HG03060 (cell line): ENCODE measurements around the gene LRP10.

Experiments
- ATAC-seq: cut with Tn5 transposase; IDR thresholded peaks from one replicate; pipeline ENCODE4 v1.9.1; 2021; ENCODE audit warnings: low read depth, moderate number of reproducible peaks; ENCODE audit not compliant: unreplicated experiment

Gene LRP10

DNA sequence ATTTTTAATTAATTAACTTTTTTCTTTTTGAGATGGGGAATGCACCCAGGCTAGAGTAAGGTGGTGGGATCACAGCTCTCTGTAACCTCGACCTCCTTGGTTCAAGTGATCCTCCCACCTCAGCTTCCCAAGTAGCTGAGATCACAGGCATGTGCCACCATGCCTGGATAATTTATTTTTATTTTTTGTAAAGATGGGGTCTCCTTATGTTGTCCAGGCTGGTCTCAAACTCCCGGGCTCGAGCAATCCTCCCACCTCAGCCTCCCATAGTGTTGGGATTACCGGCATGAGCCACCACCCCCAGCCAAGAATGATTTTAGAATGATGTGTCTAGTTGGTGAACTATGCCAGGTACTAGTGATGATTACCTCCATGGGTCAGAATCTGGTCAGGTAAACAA lies 6.6 kb upstream of the LRP10 start:
- no peak for ATAC-seq

DNA sequence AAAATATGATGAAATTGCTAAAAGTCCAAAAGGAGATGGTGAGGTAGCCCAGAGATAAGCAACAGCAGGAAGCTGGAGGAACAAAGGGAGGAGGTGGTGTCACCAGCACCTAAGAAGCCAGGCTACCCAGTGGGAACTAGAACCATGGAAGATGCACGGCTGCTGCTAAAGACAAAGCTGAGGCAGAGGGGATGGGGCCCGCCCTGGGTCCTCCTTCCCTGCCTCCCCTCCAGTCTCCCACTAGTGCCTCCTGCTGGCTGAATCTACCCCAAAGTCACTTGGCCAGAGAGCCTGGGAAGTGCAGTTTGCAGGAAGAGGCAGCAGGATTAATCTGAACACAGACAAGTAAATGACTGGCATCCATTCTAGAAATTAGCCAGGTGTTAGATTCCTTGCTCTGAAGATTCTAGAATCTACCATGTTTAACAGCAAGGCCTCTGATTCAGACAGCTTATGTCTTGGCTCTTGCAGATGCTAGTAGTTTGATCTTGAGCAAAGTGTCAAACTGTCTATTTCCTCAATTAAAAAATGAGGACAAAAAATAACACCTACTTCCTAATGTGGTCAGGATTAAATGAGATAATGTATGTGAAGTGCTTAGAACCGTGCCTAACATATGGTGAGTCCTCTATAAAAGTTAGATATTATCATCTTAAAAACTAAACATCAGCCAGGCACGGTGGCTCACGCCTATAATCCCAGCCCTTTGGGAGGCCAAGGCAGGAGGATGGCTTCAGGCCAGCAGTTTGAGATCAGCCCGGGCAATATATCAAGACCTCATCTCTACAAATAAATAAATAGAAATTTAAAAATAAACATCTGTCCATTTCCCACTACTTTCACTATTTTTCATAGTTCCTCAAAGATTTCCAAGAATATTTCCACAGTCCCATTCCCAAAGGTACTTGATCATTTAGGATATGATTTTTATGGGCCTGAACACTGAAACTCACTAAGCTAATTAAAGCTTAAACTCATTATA lies 5.8 kb upstream of the LRP10 start:
- ATAC-seq, result no peak

DNA sequence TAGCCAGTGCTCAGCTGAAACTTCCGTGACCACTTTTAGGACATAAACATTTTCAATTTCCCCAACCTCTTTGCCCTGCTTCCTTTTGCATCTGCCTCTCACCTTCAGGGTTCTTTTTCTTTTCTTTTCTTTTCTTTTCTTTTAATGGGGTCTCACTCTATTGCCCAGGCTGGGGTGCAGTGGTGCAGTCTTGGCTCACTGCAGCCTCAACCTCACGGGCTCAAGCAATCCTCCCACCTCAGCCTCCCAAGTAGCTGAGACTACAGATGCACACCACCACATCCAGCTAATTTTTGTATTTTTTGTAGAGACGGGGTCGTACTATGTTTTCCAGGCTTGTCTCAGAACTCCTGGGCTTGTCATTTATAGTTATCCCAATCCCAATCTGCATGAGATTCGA lies 4.7 kb upstream of the LRP10 start:
- no peak for ATAC-seq

DNA sequence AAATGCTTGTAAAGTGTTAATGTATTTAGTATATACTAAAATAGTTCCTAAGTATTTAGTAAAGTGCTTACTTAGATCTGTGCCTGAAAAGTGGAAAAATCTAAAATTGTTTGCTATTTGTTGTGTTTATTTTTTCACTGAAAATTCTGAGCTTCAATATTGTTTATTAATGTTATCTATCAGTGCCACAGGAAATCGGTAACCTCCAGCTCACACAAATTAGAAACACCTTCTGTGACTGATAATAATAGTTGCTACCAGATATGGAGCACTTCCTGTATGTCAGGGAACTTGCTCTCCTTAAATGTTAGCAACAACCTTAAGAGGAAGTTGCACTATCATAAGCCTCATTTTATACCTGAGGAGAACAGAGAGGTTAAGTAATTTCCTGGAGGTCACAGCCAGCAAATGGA lies 723 bp upstream of the LRP10 start:
- ATAC-seq, result peak; percentile 37

DNA sequence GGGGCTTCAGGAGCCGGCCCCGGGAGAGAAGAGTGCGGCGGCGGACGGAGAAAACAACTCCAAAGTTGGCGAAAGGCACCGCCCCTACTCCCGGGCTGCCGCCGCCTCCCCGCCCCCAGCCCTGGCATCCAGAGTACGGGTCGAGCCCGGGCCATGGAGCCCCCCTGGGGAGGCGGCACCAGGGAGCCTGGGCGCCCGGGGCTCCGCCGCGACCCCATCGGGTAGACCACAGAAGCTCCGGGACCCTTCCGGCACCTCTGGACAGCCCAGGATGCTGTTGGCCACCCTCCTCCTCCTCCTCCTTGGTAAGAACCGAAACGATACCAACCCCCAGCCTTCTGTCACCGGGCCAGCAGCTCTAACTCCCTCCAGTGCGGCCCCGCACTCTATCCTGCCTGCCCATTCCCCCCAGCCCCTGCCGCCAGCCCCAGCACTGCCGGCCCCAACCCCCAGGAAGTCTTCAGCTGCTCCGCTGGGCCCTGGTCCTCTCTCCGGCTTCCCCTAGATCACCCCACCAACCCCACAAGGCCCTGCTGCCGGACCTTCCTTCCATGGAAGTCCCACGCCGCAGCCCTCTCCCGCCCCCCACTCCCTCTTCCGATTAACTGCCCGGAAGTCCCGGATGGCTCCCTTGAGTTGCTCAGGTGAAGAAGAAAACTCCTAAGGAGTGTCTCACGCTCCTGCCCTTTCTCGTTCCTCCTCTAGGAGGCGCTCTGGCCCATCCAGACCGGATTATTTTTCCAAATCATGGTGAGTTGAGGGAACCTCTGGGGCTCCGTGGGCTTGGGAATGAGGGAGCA lies 693 bp downstream of the LRP10 start:
- ATAC-seq, result no peak

DNA sequence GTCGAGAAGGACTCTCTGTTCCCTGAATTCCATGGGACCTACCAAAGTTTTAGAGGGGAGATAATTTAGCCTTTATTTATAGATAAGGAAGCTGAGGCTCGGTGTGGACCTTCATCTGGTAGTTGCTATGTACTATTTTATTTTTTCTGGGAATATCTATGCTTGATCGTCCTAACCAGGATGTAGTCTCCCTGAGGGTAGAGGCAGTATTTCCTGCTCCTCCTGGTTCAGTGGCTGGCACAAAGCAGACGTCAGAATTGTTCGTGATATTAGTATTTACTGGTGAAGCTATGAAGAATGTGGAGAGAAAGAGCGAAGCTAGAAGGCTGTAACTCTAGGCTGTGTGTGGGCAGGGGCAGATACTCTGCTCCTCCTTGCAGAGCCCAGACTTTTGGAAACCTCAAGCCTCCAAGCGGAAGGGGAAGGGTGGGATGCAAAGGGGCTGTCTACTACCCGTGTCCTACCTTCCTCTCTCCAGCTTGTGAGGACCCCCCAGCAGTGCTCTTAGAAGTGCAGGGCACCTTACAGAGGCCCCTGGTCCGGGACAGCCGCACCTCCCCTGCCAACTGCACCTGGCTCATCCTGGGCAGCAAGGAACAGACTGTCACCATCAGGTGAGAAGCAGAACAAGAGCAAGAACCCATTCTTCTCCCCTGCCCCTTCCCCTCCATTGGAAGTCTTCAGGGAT lies 1.4 kb downstream of the LRP10 start:
- ATAC-seq, result no peak

DNA sequence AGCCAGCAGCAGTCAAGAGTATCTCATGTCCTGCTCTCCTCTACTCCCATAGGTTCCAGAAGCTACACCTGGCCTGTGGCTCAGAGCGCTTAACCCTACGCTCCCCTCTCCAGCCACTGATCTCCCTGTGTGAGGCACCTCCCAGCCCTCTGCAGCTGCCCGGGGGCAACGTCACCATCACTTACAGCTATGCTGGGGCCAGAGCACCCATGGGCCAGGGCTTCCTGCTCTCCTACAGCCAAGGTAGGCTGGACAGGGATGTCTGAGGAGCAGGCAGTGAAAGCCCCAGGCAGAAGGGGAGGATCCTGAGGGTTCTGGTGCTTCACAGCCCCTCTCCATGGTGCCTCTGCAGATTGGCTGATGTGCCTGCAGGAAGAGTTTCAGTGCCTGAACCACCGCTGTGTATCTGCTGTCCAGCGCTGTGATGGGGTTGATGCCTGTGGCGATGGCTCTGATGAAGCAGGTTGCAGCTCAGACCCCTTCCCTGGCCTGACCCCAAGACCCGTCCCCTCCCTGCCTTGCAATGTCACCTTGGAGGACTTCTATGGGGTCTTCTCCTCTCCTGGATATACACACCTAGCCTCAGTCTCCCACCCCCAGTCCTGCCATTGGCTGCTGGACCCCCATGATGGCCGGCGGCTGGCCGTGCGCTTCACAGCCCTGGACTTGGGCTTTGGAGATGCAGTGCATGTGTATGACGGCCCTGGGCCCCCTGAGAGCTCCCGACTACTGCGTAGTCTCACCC lies 3.6 kb downstream of the LRP10 start:
- ATAC-seq, result no peak

DNA sequence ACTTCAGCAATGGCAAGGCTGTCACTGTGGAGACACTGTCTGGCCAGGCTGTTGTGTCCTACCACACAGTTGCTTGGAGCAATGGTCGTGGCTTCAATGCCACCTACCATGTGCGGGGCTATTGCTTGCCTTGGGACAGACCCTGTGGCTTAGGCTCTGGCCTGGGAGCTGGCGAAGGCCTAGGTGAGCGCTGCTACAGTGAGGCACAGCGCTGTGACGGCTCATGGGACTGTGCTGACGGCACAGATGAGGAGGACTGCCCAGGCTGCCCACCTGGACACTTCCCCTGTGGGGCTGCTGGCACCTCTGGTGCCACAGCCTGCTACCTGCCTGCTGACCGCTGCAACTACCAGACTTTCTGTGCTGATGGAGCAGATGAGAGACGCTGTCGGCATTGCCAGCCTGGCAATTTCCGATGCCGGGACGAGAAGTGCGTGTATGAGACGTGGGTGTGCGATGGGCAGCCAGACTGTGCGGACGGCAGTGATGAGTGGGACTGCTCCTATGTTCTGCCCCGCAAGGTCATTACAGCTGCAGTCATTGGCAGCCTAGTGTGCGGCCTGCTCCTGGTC lies 4.3 kb downstream of the LRP10 start:
- no peak for ATAC-seq

DNA sequence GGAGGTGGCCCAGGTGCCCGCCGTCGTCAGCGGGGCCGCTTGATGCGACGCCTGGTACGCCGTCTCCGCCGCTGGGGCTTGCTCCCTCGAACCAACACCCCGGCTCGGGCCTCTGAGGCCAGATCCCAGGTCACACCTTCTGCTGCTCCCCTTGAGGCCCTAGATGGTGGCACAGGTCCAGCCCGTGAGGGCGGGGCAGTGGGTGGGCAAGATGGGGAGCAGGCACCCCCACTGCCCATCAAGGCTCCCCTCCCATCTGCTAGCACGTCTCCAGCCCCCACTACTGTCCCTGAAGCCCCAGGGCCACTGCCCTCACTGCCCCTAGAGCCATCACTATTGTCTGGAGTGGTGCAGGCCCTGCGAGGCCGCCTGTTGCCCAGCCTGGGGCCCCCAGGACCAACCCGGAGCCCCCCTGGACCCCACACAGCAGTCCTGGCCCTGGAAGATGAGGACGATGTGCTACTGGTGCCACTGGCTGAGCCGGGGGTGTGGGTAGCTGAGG lies 5.5 kb downstream of the LRP10 start:
- ATAC-seq, result no peak

DNA sequence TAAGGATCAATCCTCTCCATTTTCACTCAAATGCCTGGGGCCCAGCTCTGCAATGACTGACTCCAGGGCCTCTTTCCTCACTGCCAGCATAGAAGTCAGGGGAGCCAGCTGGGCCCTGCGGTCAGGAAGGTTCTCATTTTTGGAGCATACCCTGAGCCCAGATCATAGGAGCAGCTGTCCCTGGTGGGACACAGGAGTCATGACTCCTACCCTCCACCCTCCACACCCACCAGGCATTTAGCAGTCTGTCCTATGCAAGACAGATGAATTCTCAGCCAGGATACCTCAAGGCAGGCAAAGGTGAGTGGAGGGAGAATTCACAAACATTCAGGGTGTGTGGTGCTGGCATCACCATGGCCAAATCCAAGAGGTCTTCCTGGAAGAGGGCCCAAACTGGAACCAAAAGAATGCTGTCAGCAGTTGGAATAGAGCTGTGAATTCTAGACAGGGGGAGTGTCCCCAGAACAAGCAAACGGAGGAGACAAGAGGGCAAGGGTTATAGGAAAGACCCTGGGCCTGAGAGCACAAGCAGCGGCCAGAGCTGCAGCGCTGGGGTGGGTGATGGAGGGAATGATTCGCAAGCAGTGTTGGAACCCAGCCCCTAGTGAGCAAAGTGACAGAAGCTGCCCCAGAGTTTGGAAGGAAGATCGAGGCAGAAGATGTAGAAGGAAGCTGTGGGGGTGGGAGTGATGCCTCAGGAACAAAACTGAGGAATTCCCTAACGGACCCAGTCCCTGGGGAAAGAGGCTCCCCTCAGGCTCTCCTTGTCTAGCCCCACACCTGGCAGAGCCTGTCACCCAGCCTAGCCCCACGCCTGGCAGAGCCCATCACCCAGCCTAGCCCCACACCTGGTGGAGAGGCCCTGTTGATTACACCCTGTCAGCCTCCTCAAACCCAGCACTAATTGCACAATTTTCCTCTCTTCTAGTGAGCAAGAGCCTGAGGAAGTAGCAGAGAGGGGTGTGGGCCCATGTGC lies 7.0 kb downstream of the LRP10 start:
- ATAC-seq, result no peak

DNA sequence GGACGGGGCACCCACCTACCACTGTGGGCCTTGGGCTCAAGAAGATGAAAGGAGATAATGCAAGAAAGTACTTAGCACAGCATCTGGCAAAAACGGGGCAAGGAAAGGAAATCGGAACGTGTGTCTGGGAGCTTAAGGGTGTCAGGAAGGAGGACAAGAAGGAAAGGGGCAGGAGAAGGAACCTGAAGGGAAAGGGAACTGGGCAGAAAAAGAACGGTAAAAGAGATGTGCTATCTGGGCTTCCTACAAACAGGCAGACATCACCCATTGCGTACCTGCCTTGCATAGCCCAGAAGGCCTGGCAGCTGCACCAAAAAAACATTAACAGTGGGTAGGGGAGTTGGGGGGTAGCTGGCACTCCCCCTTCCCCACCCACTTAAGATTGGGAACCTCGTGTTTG lies 10.5 kb downstream of the LRP10 start:
- ATAC-seq, result no peak

DNA sequence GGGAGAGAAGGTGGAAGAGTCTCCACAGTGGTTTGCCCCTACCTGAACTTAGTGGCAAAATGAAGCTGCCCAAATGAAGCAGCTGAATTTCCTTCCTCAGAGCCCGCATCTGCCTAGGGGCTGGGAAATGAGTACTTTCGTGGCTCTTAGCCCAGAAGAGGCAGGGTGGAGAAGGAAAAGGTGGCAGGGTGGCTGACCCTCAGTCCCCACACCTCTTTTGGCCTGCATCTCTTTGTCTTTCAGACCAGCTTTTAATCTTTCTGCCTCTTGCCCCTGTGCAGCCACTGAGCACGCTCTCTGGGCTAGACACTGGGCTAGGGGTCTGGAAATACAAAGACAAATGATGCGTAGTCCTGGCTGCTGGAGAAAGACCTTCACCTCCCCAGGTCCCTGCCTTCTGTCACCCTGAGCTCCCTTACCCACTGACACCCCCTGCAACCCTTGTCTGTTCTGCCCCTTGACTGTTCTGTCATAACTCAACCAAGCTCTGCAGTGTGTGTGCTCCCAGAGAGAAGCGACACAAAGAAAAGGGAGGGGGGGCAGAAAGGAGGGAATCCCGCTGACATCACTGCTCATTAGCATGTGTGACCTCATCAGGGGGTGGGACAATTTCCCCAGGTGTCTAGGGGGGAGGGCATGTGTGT lies 11.1 kb downstream of the LRP10 start:
- ATAC-seq, result no peak

DNA sequence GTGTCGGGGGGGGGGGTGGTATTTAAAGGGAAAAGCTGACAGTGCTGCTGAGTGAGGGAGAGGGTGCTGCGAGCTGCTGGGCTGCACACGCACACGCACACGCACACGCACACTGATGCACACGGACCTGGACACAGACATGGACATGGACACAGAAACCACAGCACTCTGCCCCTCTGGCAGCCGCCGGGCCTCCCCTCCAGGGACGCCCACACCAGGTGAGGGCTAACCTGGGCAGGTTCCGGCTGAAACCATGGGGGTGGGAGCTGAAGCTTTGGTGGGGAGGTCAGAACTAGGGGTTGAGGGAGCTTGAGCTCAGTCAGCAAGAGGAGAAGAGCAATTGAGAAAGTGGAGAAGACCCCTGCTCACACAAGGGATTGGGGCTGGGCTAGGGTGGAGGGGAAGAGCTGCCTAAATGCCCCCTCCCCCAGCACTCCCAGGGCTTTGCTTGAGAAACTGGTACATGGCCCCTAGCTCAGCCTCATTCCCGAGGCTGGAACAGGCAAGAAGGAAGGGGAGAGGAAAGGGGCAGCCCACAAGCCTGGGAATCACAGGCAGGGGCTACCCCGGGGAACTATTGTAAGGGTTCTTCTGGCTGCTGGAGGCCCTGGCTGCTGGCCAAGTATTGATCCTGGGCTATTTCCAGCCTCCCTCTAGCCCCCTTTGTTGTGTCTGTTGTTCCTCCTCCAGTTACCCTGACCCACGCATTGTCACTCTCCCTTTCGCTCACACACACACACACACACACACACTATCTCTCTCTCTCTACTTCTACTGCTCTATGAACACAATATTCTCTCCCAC lies 11.8 kb downstream of the LRP10 start, which contains the start of gene REM2:
Gene REM2 (plus strand): TSS at position 50 of the 804 bp plus-strand sequence. CDS start 66 bp downstream, at position 116.
- ATAC-seq, result no peak

DNA sequence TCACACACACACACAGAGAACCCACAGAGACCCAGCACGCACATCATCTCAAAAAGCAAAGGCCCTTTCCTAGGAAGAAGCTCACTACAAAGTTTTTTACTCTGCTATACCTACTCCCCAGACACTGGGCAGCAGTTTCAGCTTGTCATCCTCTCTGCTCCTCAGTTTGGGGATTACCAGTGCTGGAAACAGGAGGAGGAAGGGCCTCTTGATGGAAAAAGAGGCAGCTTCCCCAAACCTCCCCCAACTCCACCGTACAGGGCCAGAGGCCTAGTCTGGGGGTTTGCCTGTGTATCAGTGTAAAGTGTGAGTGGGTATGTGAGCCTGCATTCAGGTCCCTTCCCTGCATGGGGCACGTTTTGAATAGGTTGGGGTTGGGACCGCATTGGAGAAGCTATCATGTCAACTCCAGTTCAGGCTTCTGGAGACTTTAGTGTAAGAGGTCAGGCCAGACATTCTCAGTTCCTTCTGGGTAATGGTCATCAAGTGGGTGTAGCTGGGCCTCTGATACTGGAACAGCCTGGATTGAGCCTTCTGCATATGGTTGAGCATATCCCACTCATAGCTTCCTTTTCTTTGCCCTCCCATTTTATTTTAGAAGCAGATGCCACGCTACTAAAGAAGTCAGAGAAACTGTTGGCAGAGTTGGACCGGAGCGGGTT lies 12.7 kb downstream of the LRP10 start:
- no peak for ATAC-seq

DNA sequence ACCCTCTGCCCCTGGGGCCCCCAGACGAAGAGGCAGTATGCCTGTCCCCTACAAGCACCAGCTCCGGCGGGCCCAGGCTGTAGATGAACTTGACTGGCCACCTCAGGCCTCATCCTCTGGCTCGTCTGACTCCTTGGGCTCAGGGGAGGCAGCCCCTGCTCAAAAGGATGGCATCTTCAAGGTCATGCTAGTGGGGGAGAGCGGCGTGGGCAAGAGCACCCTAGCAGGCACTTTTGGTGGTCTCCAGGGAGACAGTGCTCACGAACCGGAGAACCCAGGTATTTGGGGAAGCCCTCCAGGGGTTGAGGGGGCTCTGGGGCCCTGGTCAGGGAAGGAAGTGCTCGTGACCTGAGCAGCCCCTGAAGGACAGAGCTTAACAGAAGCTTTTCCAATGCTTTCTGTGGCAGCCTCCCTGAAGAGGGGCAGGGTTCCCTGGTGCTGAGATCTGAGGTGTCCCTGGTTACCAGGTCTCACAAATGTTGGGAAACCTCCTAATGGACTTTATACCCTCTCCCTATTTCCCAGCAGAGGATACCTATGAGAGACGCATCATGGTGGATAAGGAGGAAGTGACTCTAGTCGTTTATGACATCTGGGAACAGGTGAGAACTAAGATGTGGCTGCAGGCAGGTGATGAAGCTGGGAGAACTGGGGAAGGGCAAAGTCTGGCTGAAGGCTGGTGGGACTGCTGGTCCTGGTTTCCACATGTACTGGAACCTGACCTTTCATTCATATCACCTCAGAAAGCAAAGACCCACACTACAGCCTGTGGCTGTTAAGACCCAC lies 13.4 kb downstream of the LRP10 start:
- no peak for ATAC-seq

DNA sequence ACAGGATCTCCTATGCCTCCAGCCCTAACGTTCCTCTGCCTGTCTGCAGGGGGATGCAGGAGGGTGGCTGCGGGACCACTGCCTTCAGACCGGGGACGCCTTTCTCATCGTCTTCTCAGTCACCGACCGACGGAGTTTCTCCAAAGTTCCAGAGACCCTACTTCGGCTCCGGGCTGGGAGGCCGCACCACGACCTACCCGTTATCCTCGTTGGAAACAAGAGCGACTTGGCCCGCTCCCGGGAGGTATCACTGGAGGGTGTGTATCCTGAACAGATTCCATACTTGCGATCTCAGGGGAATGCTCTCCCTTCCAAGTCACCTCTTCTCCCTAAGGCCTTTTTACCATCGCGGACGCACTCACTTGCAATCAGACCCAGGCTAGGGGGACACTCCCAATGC lies 14.4 kb downstream of the LRP10 start:
- no peak for ATAC-seq
